GF-D8 (cell line): Measurements from ENCODE around the gene ZC3H18.

Source experiments
- DNase-seq: peaks from one replicate; lab custom pipeline; 2025; lab: John Stamatoyannopoulos, UW

The ZC3H18 gene

DNA sequence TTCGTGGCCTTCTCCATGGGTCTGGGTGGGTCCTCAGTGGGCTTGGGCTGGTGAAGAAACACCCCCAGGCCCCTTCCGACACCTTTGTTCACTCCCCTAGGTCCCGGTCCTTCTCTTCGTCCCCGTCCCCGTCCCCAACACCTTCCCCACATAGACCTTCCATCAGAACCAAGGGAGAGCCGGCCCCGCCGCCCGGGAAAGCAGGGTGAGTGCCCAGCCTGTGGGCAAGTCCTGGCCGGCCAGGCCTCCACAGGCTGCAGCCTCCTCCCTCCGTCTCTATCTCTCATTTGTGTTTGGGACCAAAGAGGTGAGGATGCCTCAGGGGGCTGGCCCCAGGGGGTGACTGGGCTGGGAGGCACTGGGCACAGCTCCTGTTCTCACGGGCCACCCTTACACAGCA lies 53.7 kb downstream of the ZC3H18 start:
- DNase-seq = no peak

DNA sequence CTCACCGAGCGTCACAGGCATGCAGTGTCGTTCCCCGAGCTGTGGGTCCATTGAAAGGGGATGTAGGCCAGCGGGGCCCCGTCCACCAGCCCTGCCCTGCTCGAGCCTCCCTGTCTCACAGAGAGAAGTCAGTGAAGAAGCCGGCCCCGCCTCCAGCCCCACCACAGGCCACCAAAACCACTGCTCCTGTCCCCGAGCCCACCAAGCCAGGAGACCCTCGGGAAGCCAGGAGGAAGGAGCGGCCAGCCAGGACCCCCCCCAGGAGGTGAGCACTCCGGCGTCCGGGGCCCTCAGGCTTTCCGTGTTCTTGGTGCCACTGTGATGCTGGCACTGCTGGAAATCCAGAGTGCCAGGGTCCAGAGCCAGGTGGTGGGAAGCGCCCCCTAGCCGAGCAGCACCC lies 54.3 kb downstream of the ZC3H18 start:
- no peak for DNase-seq

DNA sequence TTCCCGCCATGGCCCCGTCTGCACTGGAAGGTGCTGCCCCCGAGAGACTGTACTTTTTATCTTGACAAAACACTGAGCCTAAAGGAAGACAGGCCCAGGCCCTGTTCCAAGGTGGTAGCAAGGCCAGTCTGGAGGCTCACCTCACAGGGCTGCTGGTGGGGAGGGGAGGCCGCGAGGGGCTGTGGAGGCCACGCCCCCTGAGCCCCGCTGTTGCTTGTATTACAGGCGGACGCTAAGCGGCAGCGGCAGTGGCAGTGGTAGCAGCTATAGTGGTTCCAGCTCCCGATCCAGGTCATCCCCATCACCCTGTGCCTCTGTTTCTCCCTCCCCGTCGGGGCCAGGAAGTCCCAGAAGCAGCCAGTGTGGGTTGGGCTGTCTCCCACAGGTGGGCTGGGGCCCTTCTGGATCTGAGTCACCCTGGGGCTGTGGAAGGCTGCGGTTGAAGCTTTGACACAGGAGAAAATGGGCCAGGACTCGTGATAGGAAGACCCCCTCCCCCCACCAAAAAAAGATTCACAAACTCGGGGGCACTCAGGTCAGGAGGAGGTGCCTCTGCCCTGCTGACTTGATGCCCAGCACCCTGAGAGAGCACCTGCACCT lies 54.9 kb downstream of the ZC3H18 start:
- no peak for DNase-seq

DNA sequence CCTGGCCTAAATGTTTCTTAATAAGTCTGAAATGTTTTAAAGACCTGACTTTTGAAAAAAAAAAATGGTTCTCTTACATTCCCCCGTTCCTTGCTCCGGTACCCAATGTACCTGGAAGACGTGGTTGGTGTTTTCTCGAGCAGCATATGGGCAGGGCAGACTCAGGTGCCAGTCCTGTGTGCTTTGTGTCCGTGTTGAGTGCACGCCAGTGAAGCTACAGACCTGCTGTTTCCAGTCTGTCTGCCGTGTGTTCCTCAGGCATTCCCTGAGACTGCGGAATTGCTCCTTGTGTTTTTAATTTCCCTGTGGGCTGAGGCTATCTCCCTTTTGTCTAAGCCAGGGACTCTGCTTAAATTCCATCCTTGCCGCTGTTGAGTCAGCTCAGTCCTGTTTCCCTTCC lies 56.4 kb downstream of the ZC3H18 start:
- no peak for DNase-seq

DNA sequence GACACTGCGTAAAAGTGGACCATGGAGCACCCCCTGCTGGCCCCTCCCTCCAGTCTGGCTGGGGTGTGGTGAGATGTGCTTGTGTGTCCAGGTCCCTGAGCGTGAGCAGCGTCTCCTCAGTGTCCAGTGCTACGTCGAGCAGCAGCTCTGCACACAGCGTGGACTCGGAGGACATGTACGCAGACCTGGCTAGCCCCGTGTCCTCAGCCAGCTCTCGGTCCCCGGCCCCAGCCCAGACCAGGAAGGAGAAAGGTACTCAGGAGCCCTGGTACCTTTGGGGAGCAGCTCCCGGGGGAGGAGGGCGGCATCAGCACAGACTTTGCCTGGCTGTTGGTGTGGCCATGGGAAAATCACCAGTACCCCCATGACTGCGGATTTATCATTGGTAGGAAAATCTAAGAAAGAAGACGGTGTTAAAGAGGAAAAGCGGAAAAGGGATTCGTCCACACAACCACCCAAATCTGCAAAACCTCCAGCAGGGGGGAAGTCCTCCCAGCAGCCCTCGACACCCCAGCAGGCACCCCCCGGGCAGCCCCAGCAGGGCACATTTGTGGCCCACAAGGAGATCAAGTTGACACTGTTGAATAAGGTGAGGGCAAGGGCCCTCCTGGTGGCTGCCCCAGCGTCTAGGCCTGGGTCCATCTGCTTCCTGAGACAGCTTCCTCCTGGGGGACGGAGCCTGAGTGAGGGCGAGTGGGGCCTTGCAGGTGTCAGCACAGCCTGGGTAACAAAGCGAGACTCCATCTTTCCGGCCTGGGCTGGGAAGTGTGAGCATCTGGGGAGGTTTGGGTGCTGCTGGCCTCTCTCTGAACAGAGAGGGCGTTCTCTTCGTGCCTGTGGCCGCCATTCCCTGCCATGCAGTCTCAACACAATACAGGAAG lies 57.6 kb downstream of the ZC3H18 start:
- DNase-seq = no peak

DNA sequence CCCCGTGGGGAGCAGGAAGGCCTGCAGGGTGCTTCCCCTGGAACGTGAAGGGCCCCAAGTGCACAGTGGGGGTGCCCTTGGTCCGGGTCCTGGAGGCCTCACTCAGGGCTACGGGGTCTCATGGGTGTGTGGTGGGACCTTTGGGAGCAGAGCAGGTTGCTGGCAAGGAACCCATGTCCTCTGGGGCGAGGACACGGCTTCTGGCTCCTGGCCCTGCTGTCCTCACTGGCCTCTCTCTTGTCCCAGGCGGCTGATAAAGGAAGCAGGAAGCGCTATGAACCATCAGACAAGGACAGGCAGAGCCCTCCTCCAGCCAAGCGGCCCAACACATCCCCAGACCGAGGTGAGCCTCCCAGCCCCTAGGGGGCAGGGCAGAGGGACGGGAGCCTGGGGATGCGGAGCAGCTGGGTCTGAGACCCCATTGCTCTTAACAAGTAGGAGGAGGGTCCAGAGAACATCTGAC lies 58.3 kb downstream of the ZC3H18 start:
- no peak for DNase-seq

DNA sequence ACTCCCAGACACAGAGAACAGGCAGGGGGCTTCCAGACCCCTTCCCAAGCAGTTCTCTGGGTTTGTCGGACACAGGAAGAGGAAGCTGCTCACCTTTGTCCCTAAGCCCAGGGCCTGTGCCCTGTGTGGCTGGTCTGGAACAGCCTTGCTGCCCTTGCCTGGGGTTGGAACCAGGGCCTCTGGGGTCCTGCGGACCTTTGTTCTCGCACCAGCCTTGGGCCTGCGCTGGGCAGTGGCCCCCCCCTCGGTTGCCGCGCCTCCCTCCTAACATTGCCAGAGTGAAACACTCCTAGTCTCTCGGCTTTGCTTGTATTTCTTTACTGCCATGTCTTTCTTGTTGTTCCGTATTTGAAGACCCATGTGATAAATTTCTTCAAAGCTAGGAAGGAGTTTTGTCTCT lies 59.6 kb downstream of the ZC3H18 start:
- no peak for DNase-seq

DNA sequence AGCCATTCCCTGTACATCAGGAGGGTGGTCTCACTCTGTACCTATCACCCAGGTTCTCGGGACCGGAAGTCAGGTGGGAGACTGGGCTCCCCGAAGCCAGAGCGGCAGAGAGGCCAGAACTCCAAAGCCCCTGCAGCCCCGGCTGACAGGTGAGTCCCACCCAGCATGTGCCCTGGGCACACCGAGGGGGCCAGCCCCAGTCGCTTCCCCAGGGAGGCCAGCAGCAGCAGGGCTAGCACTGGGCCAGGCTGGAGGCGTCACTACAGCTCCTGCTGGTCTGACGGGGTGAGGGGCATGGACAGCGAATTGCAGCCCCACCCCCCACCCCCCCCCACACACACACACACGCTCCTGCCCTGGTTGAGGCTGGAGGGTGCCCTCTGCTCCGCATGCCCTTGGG lies 60.2 kb downstream of the ZC3H18 start:
- no peak for DNase-seq

DNA sequence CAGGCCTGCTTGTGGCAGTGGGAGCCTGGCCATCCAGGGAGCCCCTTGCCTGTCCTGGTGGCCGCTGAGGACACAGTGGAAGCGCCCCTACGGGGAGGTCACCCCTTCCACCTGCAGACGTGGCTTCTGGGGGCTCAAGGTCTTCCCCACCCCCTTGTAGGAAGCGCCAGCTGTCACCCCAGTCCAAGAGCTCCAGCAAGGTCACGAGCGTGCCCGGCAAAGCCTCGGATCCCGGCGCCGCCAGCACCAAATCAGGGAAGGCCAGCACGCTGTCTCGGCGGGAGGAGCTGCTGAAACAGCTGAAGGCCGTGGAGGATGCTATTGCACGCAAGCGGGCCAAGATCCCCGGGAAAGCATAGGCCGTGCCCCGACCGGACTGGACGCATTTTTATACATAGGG lies 60.7 kb downstream of the ZC3H18 start:
- DNase-seq = no peak

DNA sequence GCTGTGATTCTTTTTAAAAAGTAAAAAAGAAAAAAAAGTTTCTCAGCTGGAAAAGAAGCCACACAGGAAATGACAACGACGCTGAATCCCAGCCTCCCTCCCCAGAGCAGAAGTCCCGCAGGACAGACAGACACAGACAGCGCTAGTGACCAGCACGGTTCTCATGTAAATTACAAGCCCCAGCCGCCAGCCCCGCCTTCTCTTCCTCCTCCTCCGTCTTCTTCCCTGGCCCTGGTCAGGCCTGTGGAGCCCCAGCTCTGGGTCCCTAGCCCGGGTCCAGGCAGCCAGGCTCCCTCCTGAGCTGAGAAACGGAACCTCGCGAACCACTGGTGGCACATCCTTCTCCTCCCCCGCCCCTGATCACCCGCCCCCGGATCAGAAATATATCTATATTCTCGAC lies 61.2 kb downstream of the ZC3H18 start:
- no peak for DNase-seq

DNA sequence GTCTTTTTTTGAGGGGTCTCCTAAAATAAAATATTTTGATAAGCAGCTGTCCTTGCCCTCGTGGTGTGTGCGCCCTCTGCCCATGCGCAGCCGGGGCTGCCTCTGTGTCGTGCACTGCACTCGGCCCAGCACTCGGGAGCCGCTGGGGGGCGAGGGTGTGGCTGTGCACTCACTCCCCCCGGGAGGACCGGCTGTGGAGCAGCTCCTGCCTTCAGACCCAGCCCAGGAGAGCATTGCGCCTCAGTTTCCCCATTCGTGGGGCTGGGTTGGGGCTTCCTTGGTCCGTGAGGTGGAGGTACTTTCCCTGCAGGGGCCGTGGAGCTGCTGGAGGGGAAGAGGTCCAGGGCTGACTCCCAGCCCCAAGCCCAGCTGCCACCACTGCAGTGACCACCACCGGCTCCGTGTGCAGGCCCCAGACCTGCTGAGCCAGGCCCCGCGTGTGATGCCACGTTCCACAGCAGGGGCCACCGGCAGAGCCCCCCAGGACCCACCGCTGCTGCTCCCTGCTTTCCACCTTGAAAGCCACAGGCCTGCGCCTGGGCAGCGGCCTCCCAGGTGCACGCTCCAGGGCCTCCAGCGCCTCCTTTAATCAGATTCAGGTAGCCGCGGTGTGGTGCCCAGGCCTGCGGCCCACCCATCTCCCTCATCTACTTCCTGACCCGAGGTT lies 61.9 kb downstream of the ZC3H18 start:
- DNase-seq = no peak

DNA sequence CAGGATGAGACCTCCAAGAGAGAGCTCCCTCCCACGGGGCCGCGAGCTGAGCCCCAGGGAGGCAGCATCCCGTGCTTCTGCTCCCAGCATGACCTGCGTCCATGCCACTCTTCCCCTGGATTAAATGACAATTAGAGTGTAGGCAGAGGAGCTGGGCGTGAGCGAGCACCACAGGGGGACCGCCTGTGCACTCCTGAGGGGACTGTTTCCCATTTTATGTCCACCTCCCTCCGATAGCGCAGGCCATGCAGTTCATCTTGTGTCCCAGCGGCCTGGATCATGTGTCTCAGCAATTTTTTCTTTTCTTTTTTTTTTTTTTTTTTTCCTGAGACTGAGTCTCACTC lies 62.4 kb downstream of the ZC3H18 start:
- no peak for DNase-seq

DNA sequence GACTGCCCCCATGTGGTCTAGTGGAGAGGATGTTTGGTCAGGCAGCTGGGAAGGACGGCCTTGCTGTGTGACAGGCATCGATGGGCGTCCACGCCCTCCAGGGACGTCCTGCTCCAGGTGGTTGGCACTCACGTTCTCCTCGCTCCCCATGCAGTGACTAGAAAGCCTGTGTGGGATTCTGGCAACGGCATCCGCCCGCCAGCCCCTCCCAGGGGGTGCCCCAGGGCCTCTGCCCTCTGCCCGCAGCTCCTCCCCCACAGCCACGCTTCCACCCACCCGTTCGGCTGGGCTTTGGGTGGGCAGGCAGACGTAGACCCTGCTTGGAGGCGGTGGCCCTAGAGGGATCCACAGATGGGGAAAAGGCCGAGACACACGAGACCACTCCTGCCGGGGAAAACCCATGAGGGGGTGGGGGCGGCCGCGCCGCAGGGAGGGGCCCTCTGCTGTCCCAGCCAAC lies 63.5 kb downstream of the ZC3H18 start:
- DNase-seq = no peak

DNA sequence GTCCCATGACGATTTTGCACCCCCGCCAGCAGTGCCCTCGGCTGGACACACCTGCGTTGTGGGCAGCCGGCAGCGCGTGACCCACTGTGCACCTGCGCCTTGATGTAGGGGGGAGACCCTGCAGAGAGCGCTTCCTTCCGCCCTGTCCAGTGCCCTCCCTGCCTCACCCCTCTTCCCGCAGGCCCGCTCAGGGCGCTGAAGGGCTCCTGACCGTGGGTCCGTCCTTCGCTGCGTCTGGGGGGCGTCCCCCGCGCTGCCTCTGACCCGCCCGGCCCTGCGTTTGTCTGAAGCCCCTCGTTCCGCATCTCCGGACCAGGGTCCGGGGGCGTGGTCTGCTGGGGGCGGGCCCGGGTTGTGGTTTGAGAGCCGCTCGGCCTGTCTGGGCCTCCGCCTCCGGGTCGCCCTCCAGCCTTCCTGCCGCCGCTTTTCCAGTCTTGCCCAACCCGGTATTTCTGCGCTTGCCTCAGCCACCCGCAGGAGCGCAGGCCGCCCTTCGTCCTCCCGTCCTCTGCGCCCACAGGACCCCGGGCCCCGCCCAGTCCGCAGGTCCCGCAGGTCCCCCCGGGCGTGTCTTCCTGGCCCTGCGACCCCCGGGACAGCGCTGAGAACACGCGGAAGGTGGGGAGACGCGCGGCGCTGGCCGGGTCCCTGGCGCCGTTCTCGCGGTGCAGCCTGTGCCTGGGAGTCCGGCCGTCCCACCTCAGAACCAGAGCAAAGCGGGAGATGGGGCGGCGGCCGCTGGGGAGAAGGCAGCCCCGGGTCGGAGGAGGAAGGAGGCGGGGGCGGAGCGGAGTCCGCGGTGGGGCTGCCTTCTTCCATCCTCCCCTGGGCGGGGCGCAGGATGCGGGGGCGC lies 64.2 kb downstream of the ZC3H18 start:
- no peak for DNase-seq

DNA sequence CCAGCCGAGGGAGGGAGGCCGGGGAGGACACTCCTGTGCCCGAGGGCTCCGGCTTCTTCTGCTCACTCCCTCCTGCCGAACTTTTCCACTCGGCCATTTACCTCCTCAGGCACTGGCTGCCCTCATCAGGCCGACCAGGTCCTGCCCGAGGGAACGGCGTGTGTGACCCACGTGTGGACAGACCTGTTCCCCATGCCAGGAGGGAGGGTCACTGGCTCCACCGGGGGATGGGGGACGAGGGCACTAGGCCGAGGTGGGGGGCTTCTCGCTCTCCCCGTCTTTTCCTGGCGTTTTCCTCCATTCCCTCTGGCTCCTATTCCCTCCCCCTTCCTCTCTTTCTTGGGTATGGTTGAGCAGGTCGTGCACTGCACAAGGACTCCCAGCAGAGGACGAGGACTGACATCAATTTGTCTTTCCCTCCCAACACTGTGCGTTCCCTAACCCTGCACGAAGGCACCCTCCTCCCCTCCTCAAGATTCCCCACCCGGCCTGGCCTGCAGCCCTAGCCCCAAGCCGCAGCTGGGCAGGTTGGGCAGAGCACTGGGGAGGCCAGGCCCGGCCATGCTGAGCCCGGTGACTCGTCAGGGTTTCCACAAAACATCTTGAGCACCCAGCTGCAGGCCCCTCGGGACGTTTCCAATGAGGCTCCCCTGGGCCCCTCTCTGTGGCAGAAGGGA lies 64.9 kb downstream of the ZC3H18 start:
- DNase-seq = no peak

DNA sequence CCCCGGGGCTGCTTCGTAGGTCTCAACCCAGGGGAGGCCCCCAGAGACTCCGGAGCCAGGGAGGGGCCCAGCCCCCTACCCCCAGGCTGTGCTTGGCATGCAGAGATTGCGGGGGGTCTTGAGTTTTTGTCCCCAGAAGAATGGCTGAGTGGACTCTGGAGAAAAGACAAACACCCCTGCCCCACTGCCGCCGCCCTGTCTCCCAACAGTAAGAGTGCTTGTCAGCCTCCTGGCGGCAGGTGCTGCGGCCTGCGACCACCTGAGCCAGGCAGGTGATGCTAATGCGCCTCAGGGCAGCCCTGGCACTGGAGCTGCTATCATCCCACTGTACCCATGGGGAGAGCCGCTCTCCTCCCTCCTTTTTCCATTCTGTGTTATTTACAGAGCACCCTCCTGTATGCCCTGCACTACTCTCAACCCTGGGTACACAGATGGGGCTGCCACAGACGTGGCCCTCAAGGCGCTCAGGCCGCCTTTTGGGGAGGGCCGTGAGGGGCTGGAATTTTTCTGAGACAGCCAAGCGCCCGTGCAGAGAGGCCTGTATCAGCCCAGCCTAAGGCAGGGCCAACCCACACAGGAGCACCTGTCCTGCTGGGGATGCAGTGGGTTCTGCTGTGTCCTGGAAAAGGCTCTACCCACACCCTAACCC lies 65.6 kb downstream of the ZC3H18 start:
- DNase-seq = no peak

DNA sequence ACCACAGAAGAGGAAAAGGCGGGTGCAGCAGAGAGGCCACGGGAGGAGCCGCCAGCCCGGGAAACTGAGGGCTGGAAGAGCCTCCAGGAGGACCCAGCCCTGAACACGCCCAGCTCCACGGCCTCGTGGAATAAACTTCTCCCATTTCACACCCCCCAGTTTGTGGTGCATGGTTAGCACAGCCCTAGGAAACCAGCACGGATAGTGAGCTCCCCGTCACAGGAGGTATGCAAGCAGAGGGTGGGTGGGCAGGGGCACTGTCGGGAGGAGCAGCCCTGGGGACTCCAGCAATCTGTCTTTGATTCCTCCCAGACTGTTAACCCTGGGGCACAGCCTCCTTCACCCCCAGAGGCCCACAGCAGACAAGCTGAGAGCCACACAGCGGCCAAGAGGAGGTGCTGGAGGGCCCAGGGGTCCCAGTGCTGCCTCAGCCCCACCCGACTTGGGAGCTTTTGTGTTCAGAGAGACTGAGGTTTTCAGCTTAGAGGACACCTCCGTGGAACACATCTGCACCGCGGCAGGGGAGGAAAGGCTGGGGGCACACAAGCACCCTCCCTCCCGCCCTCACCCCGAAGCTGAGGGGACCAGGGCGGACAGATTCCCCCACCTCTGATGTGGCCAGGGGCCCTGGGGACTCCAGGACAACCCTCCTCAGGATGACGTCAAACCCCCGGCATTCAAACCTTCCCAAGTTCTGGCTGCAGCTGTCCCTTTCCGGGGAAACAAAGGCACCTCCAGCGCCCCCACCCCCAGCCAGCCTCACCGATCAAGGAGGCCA lies 66.5 kb downstream of the ZC3H18 start:
- DNase-seq = no peak

DNA sequence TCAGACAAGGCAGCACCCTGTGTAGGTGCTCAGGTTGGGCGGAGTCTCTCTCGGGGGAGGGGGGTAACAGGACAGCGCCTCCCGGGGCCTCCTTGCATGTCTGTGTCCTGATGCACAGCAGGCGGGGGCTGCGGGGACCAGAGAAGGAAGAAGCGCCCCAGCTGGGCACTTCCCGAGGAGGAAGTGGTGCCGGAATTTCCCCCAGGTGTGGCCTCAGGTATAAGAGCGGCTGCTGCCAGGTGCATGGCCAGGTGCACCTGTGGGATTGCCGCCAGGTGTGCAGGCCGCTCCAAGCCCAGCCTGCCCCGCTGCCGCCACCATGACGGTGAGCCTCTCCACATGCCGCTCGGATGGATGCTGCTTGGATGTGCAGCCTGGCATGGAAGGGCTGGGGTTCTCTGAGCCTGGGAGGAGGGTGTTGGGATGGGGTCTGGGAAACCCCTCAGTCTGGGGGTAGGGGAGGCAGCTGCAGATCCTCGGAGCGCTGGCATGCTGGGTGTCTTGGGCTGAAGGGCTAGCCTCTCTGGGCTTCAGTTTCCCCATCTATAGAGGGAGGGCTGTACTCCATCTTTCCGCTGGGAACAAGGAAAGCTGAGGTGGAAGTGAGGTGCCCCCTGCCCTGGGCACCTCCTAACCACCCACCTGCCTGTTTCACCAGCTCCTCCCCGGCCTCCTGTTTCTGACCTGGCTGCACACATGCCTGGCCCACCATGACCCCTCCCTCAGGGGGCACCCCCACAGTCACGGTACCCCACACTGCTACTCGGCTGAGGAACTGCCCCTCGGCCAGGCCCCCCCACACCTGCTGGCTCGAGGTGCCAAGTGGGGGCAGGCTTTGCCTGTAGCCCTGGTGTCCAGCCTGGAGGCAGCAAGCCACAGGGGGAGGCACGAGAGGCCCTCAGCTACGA lies 68.4 kb downstream of the ZC3H18 start, which contains the start of gene IL17C:
TSS of gene IL17C (plus strand) at position 250 of the 908 bp plus-strand sequence. CDS start at position 320, 70 bp downstream.
- DNase-seq = no peak
